ENCODE results near the gene EXOC1.

The EXOC1 gene

DNA sequence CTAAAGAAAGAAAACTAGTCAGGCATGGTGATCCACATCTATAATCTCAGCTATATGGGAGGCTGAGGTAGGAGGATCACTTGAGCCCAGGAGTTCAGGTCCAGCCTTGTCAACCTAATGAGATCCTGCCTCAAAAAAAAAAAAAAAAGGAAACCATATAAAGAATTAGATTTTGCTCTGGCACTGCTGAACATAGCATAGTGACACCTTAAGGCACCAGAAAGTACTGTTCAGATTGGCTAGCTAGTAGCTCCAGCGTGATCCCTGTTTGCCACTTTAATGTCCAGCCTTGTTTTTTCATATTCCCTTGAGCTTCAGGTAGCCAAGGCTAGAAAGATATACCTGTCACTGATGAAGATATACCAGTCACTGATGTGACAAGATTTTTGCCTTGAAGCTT is 34.1 kb downstream of the EXOC1 start:
- no peaks in the 10 kb centered on the region for H3K27me3 ChIP-seq
- H3K36me3 ChIP-seq, result peaks cover 74% of the 10 kb centered on the region
- H3K4me3 ChIP-seq (ENCODE audit: low read depth in 1 of 2, low read length in 1 of 2), result no peak overlapping the region
- no peaks in the 10 kb centered on the region for H3K4me1 ChIP-seq (ENCODE audit: control insufficient read depth in 1 of 2, insufficient read depth in 1 of 2, low read depth in 1 of 2, low read length in 1 of 2)
- TF ChIP-seq, protein P1, sequence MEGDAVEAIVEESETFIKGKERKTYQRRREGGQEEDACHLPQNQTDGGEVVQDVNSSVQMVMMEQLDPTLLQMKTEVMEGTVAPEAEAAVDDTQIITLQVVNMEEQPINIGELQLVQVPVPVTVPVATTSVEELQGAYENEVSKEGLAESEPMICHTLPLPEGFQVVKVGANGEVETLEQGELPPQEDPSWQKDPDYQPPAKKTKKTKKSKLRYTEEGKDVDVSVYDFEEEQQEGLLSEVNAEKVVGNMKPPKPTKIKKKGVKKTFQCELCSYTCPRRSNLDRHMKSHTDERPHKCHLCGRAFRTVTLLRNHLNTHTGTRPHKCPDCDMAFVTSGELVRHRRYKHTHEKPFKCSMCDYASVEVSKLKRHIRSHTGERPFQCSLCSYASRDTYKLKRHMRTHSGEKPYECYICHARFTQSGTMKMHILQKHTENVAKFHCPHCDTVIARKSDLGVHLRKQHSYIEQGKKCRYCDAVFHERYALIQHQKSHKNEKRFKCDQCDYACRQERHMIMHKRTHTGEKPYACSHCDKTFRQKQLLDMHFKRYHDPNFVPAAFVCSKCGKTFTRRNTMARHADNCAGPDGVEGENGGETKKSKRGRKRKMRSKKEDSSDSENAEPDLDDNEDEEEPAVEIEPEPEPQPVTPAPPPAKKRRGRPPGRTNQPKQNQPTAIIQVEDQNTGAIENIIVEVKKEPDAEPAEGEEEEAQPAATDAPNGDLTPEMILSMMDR (IDR thresholded peaks at IDR 0.05), result no peak
- no peaks in the 10 kb centered on the region for H3K9me3 ChIP-seq
- no peak overlapping the region for H3K27ac ChIP-seq

DNA sequence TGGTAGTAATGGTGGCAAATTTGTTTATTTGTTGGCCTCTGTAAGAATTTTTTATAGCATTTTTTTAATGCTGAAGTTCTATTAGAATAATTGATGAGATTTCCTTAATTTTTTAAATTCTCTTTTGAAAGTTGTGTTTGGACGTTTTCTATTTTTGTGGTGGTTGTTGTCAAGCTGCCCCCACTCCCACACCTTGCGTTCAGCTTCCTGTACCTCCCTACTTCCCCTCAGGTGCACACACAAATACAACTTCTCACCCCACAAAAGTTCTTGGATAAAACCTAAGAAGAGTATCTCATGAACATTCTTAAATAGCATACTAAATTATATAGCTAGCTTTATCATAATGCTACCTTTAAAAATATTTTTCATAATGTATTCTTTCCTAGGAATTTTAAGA is 38.7 kb downstream of the EXOC1 start:
- no peaks in the 10 kb centered on the region for H3K4me1 ChIP-seq (ENCODE audit: control insufficient read depth in 1 of 2, insufficient read depth in 1 of 2, low read depth in 1 of 2, low read length in 1 of 2)
- TF ChIP-seq, protein P1 (IDR thresholded peaks at IDR 0.05), result no peak
- H3K36me3 ChIP-seq, result peaks cover 82% of the 10 kb centered on the region
- no peak overlapping the region for H3K27ac ChIP-seq
- H3K27me3 ChIP-seq, result no peaks in the 10 kb centered on the region
- no peaks in the 10 kb centered on the region for H3K9me3 ChIP-seq
- no peak overlapping the region for H3K4me3 ChIP-seq (ENCODE audit: low read depth in 1 of 2, low read length in 1 of 2)

DNA sequence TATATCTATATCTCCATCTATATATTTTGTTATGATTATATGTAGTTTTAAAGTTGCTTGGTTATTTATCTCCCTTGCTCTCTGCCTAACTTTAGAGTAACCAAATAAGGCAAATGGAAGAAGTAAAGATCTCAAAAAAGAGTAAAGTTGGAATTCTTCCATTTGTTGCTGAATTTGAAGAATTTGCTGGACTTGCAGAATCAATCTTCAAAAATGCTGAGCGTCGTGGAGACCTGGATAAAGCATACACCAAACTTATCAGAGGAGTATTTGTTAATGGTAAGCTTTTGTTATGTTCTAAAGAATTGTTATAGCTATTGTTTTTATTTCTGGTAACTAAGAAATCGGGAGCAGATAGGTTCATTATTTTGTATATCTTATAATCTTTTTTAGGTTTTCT is 43.2 kb downstream of the EXOC1 start:
- TF ChIP-seq, protein P1 (IDR thresholded peaks at IDR 0.05), result no peak
- no peak overlapping the region for H3K27ac ChIP-seq
- no peaks in the 10 kb centered on the region for H3K9me3 ChIP-seq
- no peaks in the 10 kb centered on the region for H3K4me1 ChIP-seq (ENCODE audit: control insufficient read depth in 1 of 2, insufficient read depth in 1 of 2, low read depth in 1 of 2, low read length in 1 of 2)
- no peak overlapping the region for H3K4me3 ChIP-seq (ENCODE audit: low read depth in 1 of 2, low read length in 1 of 2)
- peaks cover 94% of the 10 kb centered on the region for H3K36me3 ChIP-seq
- H3K27me3 ChIP-seq, result no peaks in the 10 kb centered on the region

DNA sequence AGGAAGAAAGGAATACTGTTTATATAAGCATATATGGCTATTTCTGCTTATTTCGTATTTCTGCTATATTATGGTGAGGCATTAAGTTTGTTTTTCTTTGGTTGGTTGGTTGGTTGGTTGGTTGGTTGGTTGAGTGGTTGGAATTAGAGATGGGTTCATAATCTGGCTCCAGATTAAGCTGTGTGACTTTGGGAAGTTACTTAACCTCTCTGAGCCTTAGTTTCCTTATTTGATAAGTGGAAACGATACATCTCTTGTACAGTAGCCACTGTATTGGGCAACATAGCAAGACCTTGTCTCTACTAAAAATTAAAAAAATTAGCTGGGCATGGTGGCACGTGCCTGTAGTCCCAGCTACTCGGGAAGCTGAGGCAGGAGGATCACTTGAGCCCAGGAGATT is 49.2 kb downstream of the EXOC1 start:
- TF ChIP-seq, protein P1 (IDR thresholded peaks at IDR 0.05), result no peak
- Histone ChIP-seq H3K27me3 (no peaks in the 10 kb centered on the region), H3K4me3 (ENCODE audit: low read depth in 1 of 2, low read length in 1 of 2) (no peak overlapping the region), H3K27ac (no peak overlapping the region), H3K9me3 (no peaks in the 10 kb centered on the region), H3K36me3 (peaks cover 85% of the 10 kb centered on the region), H3K4me1 (ENCODE audit: control insufficient read depth in 1 of 2, insufficient read depth in 1 of 2, low read depth in 1 of 2, low read length in 1 of 2) (no peaks in the 10 kb centered on the region)

DNA sequence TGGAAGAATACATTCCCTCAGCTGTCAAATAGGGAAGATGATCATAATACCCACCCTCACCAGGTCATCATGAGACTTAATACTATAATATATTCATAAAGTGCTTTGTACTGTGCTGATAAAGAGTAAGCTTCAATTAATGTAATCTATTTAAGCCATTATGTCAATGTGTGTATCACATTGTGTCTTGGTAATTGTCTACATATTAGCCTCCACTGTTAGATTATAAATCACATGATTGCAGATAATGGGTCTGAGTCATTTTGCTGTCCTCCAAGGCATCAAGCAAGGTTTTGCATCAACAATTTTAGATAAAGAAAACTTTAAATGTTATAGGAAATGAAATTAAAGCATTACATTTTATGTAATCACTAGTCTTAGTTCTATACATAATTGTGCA is 50.1 kb downstream of the EXOC1 start:
- Histone ChIP-seq H3K9me3 (no peaks in the 10 kb centered on the region), H3K4me3 (ENCODE audit: low read depth in 1 of 2, low read length in 1 of 2) (no peak overlapping the region), H3K36me3 (peaks cover 76% of the 10 kb centered on the region), H3K4me1 (ENCODE audit: control insufficient read depth in 1 of 2, insufficient read depth in 1 of 2, low read depth in 1 of 2, low read length in 1 of 2) (no peaks in the 10 kb centered on the region), H3K27ac (no peak overlapping the region), H3K27me3 (no peaks in the 10 kb centered on the region)
- TF ChIP-seq, protein P1 (IDR thresholded peaks at IDR 0.05), result no peak

DNA sequence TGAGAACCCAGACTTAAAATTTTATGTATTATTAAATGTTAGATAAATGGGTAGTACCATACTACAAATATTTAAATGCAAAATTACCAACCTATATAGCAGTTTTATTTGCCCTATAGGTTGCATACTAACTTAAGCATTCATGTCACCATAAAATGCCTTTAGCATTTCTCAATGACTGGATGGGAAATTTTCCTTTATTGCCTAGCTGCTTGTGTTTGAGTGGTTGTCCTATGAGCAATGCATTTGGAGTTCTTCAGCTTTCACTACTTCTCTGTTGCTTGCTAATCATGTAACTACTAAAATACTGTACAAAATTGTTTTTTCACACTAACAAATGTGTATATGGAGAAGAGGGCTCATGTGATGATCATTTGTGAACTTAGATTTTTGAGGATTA is 51.1 kb downstream of the EXOC1 start:
- Histone ChIP-seq H3K4me3 (ENCODE audit: low read depth in 1 of 2, low read length in 1 of 2) (no peak overlapping the region), H3K27ac (no peak overlapping the region), H3K36me3 (peaks cover 67% of the 10 kb centered on the region), H3K27me3 (no peaks in the 10 kb centered on the region), H3K4me1 (ENCODE audit: control insufficient read depth in 1 of 2, insufficient read depth in 1 of 2, low read depth in 1 of 2, low read length in 1 of 2) (no peaks in the 10 kb centered on the region), H3K9me3 (no peaks in the 10 kb centered on the region)
- TF ChIP-seq, protein P1 (IDR thresholded peaks at IDR 0.05), result no peak

Measured in neutrophil (primary cell).